Lung (tissue), 12 donors: Measurements from ENCODE around the gene PPARGC1A. TPM values are rescaled to one million over a fixed set of nuclear protein-coding genes. Genes with fewer than 3 reads are reported as not detected.

Experiments
- ATAC-seq: fragments of 200-7000 bp; cut with Tn5 transposase; one replicate; pipeline ENCODE4 v1.9.1; 2020; ENCODE audit warnings: moderate number of reproducible peaks; ENCODE audit not compliant: insufficient read depth, low FRiP score
- DNase-seq, 3 donors: peaks; one replicate each; pipeline ENCODE4 v3.0.0-alpha.2; 2013 to 2017
- H3K27ac ChIP-seq, 2 donors: one replicate each; pipeline ENCODE4 v1.5.1; 2013; ENCODE audit warnings: mild to moderate bottlenecking in 2 of 2, moderate library complexity in 2 of 2, control low read depth in 1 of 2, inconsistent platforms in 1 of 2, low read depth in 1 of 2, low read length in 1 of 2
- H3K27me3 ChIP-seq, 3 donors: one replicate each; pipeline ENCODE4 v1.5.1; 2013; ENCODE audit warnings: low read length in 2 of 3; ENCODE audit not compliant: control insufficient read depth in 3 of 3, insufficient read depth in 3 of 3
- H3K36me3 ChIP-seq, 4 donors: one replicate each; pipeline ENCODE4 v1.5.1; 2013; ENCODE audit warnings: low read length in 4 of 4, mild to moderate bottlenecking in 1 of 4, moderate library complexity in 1 of 4; ENCODE audit not compliant: control insufficient read depth in 4 of 4, insufficient read depth in 4 of 4
- H3K4me1 ChIP-seq, 5 donors: one replicate each; pipeline ENCODE4 v1.5.1; 2013; ENCODE audit warnings: low read length in 5 of 5, mild to moderate bottlenecking in 2 of 5, moderate library complexity in 1 of 5; ENCODE audit not compliant: control insufficient read depth in 5 of 5, insufficient read depth in 5 of 5
- H3K4me3 ChIP-seq: one replicate; pipeline ENCODE4 v1.5.1; 2013; ENCODE audit warnings: mild to moderate bottlenecking, control low read depth, moderate library complexity
- H3K9ac ChIP-seq, 2 donors: one replicate each; pipeline ENCODE4 v1.5.1; 2013; ENCODE audit warnings: low read length in 2 of 2, control low read depth in 1 of 2; ENCODE audit not compliant: insufficient read depth in 1 of 2
- H3K9me3 ChIP-seq, 4 donors: one replicate each; pipeline ENCODE4 v1.5.1; 2013; ENCODE audit warnings: low read length in 3 of 4, mild to moderate bottlenecking in 1 of 4, moderate library complexity in 1 of 4; ENCODE audit not compliant: control insufficient read depth in 4 of 4, insufficient read depth in 3 of 4
- WGBS, 2 donors: extraction: QIAGEN DNeasy Blood & Tissue Kit; methylation state at CpG; one replicate each; pipeline ENCODE4 v1.1.7; 2013; 5-methylcytosine and 5-hydroxymethylcytosine counted together
- polyA plus RNA-seq, 2 donors: library from polyadenylated mRNA; stranded (reverse); fragments of 200-250 nt; gene quantifications; one replicate each; pipeline ENCODE4 v1.2.1, GENCODE V29; 2013
- total RNA-seq, 2 donors: library from RNA; depleted of rRNA in 1 of 2; stranded (reverse); fragments of >200 nt in 1 of 2; gene quantifications; one replicate each; pipeline ENCODE4 v1.2.1, GENCODE V29; 2014 to 2021
- TF ChIP-seq, protein P1 (sequence below): IDR thresholded peaks from 2 replicates; pipeline ENCODE4 v1.5.1; 2012; ENCODE audit warnings: mild to moderate bottlenecking; ENCODE audit errors: control extremely low read depth, extremely low read depth
- donor health status: control.
- donor health status: control.
- donor health status: Bipolar disorder and iron deficiency.
- donor health status: healthy.
- donor health status: DM: yes; HTN: yes; CAD: no.

Gene PPARGC1A
- total and polyA plus RNA-seq, 4 donors, result 1.1 to 17.9 (median 5.1) TPM

DNA sequence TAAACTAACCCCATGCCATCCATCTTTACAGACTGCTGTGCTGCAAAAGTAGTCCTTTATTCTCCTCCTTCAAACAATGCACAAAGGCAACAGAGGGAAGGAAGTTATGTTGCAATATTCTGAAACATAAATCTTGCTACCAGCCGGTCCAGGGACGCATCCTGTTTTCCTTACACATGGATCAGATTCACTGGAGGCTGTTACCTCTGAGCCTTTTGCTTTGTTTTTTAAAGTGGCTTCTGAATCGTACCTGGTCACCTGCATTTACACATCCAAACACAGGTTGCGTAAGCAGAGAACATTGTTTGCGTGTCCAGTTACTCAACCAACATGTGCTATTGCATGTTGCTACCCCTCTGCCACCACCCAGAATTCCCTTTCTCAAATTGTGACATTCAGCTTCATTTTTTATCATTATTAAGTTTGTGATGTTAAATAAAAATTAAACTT lies 8.8 kb downstream of the PPARGC1A start:
- H3K27me3 ChIP-seq, result no peaks in the 10 kb centered on the region
- TF ChIP-seq, protein P1, sequence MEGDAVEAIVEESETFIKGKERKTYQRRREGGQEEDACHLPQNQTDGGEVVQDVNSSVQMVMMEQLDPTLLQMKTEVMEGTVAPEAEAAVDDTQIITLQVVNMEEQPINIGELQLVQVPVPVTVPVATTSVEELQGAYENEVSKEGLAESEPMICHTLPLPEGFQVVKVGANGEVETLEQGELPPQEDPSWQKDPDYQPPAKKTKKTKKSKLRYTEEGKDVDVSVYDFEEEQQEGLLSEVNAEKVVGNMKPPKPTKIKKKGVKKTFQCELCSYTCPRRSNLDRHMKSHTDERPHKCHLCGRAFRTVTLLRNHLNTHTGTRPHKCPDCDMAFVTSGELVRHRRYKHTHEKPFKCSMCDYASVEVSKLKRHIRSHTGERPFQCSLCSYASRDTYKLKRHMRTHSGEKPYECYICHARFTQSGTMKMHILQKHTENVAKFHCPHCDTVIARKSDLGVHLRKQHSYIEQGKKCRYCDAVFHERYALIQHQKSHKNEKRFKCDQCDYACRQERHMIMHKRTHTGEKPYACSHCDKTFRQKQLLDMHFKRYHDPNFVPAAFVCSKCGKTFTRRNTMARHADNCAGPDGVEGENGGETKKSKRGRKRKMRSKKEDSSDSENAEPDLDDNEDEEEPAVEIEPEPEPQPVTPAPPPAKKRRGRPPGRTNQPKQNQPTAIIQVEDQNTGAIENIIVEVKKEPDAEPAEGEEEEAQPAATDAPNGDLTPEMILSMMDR, result no peak
- ATAC-seq (no peak), DNase-seq (peak in 1 of 3 donors; percentile 61)
- H3K9me3 ChIP-seq, result no peaks in the 10 kb centered on the region
- H3K4me3 ChIP-seq, result no peak overlapping the region
- peaks cover 0 to 5% (median 0%) of the 10 kb centered on the region in 5 donors for H3K4me1 ChIP-seq
- no peak overlapping the region for H3K9ac ChIP-seq
- peak overlapping the region in 1 of 2 donors; percentile 80 for H3K27ac ChIP-seq
- H3K36me3 ChIP-seq, result no peaks in the 10 kb centered on the region
- WGBS, 2 donors, result 33 to 34% methylated on average over 5 of the region's 5 CpGs

DNA sequence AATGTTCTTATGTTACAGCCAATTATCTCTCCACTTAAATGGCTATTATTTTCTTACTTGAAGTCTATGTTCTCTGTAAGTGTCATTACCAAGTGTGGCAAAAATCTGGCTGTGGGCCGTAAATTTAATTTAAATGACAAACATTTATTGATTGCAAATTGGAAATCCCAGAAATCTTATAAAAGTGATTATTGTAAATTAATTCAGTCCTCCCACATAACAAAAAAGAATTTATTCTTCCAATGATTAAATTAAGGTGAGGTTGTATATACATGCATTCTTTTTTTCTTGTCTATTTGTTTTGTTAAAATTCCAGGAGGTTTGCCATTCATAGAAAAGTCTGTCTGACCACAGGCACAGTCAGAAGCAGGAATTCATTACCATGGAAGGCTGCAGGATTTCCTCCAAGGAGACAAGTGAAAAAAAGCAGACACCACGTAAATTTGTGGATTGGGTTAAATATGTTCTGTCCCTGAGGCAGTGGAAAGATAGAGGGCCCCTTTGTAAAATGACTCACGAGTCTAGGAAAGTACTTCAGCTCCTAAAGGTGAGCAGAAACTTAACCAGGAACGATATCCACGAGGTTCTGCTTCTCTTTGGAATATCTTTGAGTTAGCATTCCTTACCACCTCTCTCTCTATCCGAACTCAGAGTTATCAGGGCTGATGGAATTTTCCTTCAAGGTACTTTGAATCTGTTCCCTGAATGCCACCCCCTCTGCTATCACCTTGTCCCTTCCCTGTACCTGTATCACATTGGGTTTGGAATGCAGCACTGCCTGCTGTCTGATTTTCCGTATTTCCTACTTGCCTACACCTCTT lies 10.7 kb downstream of the PPARGC1A start:
- Histone ChIP-seq H3K4me3 (no peak overlapping the region), H3K27ac (peak overlapping the region in 1 of 2 donors; percentile 94), H3K27me3 (no peaks in the 10 kb centered on the region), H3K4me1 (peaks cover 0 to 10% (median 0%) of the 10 kb centered on the region in 5 donors), H3K9me3 (no peaks in the 10 kb centered on the region), H3K9ac (no peak overlapping the region), H3K36me3 (no peaks in the 10 kb centered on the region)
- WGBS, 2 donors, result 72 to 84% methylated on average over 7 of the region's 7 CpGs
- TF ChIP-seq, protein P1, result no peak
- DNase-seq (no peak), ATAC-seq (no peak)

DNA sequence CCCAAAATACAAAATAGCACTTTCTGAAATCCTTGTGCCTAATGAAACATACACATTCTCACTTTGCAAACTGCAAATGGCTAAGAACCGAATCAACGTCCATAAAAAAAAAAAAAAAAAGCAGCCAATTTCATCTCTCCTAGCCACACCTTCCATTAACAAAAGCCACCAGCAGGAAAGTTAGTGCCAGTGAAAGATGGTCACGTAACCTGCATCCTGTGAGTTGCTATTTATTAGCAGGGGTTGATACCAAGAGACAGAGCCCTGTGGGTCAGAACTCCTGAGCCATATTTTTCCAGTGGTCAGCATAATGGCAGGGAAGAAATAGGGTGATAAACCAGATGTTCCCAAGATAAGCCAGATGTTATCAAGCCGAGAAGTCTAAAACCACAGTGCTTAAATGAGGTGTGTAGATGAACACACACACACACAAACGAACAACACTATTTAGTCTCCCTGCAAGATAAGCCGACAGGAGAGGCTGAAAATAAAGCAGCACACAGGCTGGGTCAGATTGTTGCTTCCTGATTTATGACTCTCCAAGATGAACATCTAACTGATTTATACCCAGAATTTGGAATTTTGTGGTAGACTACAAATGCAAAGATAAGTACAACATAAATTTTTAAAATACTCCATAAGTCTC lies 11.5 kb downstream of the PPARGC1A start:
- Histone ChIP-seq H3K4me3 (no peak overlapping the region), H3K27ac (peak overlapping the region in 1 of 2 donors; percentile 94)

More for the DNA sequence above, 11.5 kb downstream of the PPARGC1A start:
- no peak for ATAC-seq
- Histone ChIP-seq H3K9ac (no peak overlapping the region), H3K36me3 (no peaks in the 10 kb centered on the region), H3K9me3 (no peaks in the 10 kb centered on the region), H3K4me1 (peaks cover 0 to 10% (median 0%) of the 10 kb centered on the region in 5 donors), H3K27me3 (no peaks in the 10 kb centered on the region)
- 77 to 78% methylated on average over 6 of the region's 6 CpGs for WGBS, 2 donors
- TF ChIP-seq, protein P1, result no peak
- DNase-seq, result no peak
